Osteoblast (primary cell): ENCODE results near the gene ZG16B. TPM values are rescaled to one million over a fixed set of nuclear protein-coding genes. Genes with fewer than 3 reads are reported as not detected.

Source experiments
- DNase-seq: peaks from one replicate; pipeline ENCODE4 v3.0.0; 2011; ENCODE audit warnings: low spot score, mixed read lengths; ENCODE audit not compliant: insufficient read length; ENCODE audit errors: missing footprints
- H2AFZ ChIP-seq: 2 replicates; pipeline ENCODE4 v1.6.0; 2011; ENCODE audit warnings: mild to moderate bottlenecking, low read length
- H3K27ac ChIP-seq: 2 replicates; pipeline ENCODE4 v1.5.1; 2011; ENCODE audit warnings: mild to moderate bottlenecking, low read depth, low read length, moderate library complexity
- H3K27me3 ChIP-seq: 2 replicates; pipeline ENCODE4 v1.6.0; 2012; ENCODE audit warnings: mild to moderate bottlenecking, control low read depth, inconsistent platforms, low read length, moderate library complexity; ENCODE audit not compliant: insufficient read depth
- H3K36me3 ChIP-seq: 2 replicates; pipeline ENCODE4 v1.5.1; 2011; ENCODE audit warnings: mild to moderate bottlenecking, low read length, control low read depth, moderate library complexity; ENCODE audit not compliant: insufficient read depth
- H3K4me1 ChIP-seq: 2 replicates; pipeline ENCODE4 v1.5.1; 2011; ENCODE audit warnings: mild to moderate bottlenecking, low read length, control low read depth, moderate library complexity; ENCODE audit not compliant: insufficient read depth
- H3K4me2 ChIP-seq: 2 replicates; pipeline ENCODE4 v1.6.0; 2011; ENCODE audit warnings: mild to moderate bottlenecking, low read length; ENCODE audit not compliant: insufficient read depth
- H3K4me3 ChIP-seq: fragments of 200-600 bp; sonication (generic); 3 replicates; pipeline ENCODE4 v1.5.1; 2012; ENCODE audit warnings: mild to moderate bottlenecking, low read length, inconsistent platforms; ENCODE audit not compliant: insufficient read depth
- H3K79me2 ChIP-seq: 2 replicates; pipeline ENCODE4 v1.6.0; 2012; ENCODE audit warnings: mild to moderate bottlenecking, low read length, control low read depth, inconsistent platforms; ENCODE audit not compliant: insufficient read depth
- H3K9me3 ChIP-seq: 2 replicates; pipeline ENCODE4 v1.5.1; 2011; ENCODE audit warnings: low read depth, low read length, control low read depth
- H4K20me1 ChIP-seq: 2 replicates; pipeline ENCODE4 v1.6.0; 2012; ENCODE audit warnings: mild to moderate bottlenecking, low read length, control low read depth; ENCODE audit not compliant: insufficient read depth
- CTCF ChIP-seq: IDR thresholded peaks from 2 replicates; pipeline ENCODE4 v1.5.1; 2011; ENCODE audit warnings: mild to moderate bottlenecking, low read depth, low read length, moderate library complexity; ENCODE audit errors: extremely low read depth
- total RNA-seq: library from RNA; depleted of rRNA; stranded (reverse); fragments of >200 nt; gene quantifications from 2 replicates; pipeline ENCODE4 v1.2.3, GENCODE V29; 2012

ZG16B gene
- total RNA-seq = 0.88 and 1.4 TPM in 2 replicates

- peak; percentile 90 for DNase-seq
- H3K4me1 ChIP-seq = peaks cover 9% of the 10 kb centered on the region
- peaks cover 41% of the 10 kb centered on the region for H3K27me3 ChIP-seq
- H3K27ac ChIP-seq = no peak within 1 kb of the TSS
- H2AFZ ChIP-seq = peak within 1 kb of the TSS; percentile 70
- H3K9me3 ChIP-seq = no peaks in the 10 kb centered on the region
- peak within 1 kb of the TSS; percentile 28 for H3K4me3 ChIP-seq
- H3K36me3 ChIP-seq = no peaks in the 10 kb centered on the region
- no peak for TF ChIP-seq CTCF
- no peaks in the 10 kb centered on the region for H4K20me1 ChIP-seq
- peak within 1 kb of the TSS; percentile 31 for H3K4me2 ChIP-seq
- H3K79me2 ChIP-seq = no peaks in the 10 kb centered on the region
These were observed at the start of gene ZG16B for GRCh38 chr16:2829501-2830354. Gene ZG16B (plus strand): TSS chr16:2830303. CDS start chr16:2830442, 139 bp downstream.

- H3K36me3 ChIP-seq = no peaks in the 10 kb centered on the region
- no peaks in the 10 kb centered on the region for H3K9me3 ChIP-seq
- H3K4me2 ChIP-seq = no peak overlapping the region
- peak; percentile 47 for DNase-seq
- H3K79me2 ChIP-seq = peaks cover 12% of the 10 kb centered on the region
- no peak overlapping the region for H2AFZ ChIP-seq
- H4K20me1 ChIP-seq = no peaks in the 10 kb centered on the region
- no peak overlapping the region for H3K4me3 ChIP-seq
- peaks cover 31% of the 10 kb centered on the region for H3K27me3 ChIP-seq
- no peak for TF ChIP-seq CTCF
- peaks cover 7% of the 10 kb centered on the region for H3K4me1 ChIP-seq
- no peak overlapping the region for H3K27ac ChIP-seq
These were observed 47.3 kb upstream of the ZG16B start for GRCh38 chr16:2782583-2783351.

GRCh38 chr16:2783581-2784357 is 46.3 kb upstream of the ZG16B start:
- Histone ChIP-seq H3K79me2 (peaks cover 2% of the 10 kb centered on the region), H3K36me3 (no peaks in the 10 kb centered on the region), H3K9me3 (no peaks in the 10 kb centered on the region), H4K20me1 (no peaks in the 10 kb centered on the region), H3K4me2 (no peak overlapping the region), H2AFZ (no peak overlapping the region), H3K27me3 (peaks cover 39% of the 10 kb centered on the region), H3K4me3 (no peak overlapping the region), H3K27ac (no peak overlapping the region), H3K4me1 (no peaks in the 10 kb centered on the region)
- TF ChIP-seq CTCF = no peak
- peak; percentile 55 for DNase-seq
